Breast epithelium (tissue), 3 donors: Measurements from ENCODE around the gene EPHA4.

Experiments
- POLR2A ChIP-seq: fragments of 450-650 bp; IDR thresholded peaks from one replicate; pipeline ENCODE4 v1.6.1; 2016; ENCODE audit warnings: antibody characterized with exemption, mild to moderate bottlenecking, moderate library complexity
- POLR2AphosphoS5 ChIP-seq, 3 donors: sonication (generic); formaldehyde crosslinking; IDR thresholded peaks; one replicate each; pipeline ENCODE4 v1.6.1; 2017; ENCODE audit warnings: antibody characterized with exemption in 3 of 3
- TF ChIP-seq, protein P1 (sequence below), 3 donors: fragments of 450-650 bp; IDR thresholded peaks; one replicate each; pipeline ENCODE4 v1.5.1; 2016 to 2017; ENCODE audit warnings: antibody characterized with exemption in 3 of 3, mild to moderate bottlenecking in 3 of 3, moderate library complexity in 3 of 3

DNA sequence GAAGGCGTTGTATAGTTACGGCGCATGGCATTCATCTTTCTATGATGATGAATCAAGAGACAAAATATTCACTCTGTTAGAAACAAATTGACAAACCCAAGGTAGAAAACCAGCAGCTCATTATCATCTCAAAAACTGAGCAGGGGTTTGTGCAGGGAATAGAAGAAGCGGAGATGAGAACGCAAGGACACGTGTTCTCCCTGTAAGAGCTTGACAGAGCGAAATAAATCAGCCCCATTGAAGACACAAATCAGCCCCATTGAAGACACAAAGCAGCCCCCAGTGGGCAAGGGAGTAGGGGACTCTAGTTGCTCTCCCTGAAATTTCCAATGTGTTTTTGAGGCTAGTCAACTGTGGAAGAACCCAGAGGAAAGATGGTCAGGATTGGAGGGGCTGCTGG lies 199.2 kb downstream of the EPHA4 start:
- TF ChIP-seq, protein P1, sequence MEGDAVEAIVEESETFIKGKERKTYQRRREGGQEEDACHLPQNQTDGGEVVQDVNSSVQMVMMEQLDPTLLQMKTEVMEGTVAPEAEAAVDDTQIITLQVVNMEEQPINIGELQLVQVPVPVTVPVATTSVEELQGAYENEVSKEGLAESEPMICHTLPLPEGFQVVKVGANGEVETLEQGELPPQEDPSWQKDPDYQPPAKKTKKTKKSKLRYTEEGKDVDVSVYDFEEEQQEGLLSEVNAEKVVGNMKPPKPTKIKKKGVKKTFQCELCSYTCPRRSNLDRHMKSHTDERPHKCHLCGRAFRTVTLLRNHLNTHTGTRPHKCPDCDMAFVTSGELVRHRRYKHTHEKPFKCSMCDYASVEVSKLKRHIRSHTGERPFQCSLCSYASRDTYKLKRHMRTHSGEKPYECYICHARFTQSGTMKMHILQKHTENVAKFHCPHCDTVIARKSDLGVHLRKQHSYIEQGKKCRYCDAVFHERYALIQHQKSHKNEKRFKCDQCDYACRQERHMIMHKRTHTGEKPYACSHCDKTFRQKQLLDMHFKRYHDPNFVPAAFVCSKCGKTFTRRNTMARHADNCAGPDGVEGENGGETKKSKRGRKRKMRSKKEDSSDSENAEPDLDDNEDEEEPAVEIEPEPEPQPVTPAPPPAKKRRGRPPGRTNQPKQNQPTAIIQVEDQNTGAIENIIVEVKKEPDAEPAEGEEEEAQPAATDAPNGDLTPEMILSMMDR (IDR thresholded peaks at IDR 0.05) = no peak
- TF ChIP-seq POLR2AphosphoS5 (IDR thresholded peaks at IDR 0.05) (no peak), POLR2A (no peak)
